GM18951 (cell line): ENCODE results near the gene ITGAE.

Source experiments
- POLR2A ChIP-seq: IDR thresholded peaks from 4 replicates; pipeline ENCODE4 v1.6.1; 2011; ENCODE audit warnings: mild to moderate bottlenecking; ENCODE audit not compliant: insufficient read length, insufficient read depth; ENCODE audit errors: extremely low read depth
- in situ Hi-C: fragments of 300-500 bp; cut with MboI; formaldehyde crosslinking; loops from one replicate; pipeline ENCODE4 v1.12.0; 2022; ENCODE audit warnings: low sequenced_read_pairs, mixed read lengths, inconsistent platforms; ENCODE audit not compliant: unreplicated experiment

Gene ITGAE

DNA sequence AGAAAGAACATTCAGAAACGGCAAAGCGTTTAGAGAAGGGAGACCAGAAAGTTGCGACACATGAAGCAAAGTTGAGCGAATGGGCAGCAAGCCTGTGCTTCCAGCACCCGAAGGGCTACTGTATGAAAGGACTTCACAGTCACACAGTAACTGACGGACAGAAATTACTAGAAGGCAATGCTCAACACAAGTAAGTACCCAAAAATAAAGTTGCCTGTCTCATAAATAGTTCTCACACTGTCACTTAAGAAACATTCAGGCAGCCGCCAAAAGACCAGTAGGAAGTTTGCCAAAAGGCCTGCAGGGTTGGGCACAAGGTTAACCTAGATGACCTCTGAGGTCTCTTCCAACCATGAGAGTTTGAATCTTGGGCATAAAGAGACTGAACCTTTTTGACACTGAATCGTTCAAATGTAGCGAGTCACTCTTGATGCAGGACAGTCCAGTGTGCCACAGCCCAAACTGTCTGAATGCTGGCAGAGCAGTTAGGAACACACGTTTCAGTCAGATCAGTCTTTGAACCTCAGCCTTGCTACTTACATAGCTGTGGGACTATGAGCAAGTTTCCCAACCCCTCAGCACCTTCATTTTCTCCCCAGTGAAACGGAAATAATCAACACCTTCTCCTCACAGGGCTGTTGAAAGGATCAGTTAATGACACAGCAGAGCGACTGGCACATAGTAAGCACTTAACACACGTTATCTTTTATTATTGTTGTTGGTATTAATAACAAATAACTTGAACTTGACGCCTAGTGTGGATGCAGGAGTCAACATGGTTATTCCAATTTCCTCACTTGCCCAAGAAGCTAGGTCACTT, 34.6 kb upstream of the ITGAE start:
- TF ChIP-seq POLR2A = no peak
- in situ Hi-C loops = no loop called here

DNA sequence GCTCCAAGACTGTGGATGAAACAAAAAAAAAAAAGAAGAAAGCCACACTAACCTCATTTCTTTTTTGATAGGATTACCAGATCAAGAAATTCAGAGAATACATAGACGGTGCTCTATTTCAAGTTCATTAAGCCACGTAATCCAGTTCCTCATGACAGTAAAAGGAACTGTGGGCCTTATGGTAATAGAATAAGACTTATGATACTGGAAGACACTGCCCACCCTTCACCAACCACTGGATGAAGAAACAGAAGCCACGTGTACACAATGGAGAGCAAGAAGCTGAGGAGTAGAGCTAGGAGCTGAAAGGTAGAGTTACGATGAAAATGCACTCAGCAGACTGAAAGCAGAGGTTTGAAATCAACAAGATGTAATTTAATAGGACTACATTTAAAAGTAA, 33.8 kb upstream of the ITGAE start:
- in situ Hi-C loops = no loop called here
- TF ChIP-seq POLR2A = no peak

DNA sequence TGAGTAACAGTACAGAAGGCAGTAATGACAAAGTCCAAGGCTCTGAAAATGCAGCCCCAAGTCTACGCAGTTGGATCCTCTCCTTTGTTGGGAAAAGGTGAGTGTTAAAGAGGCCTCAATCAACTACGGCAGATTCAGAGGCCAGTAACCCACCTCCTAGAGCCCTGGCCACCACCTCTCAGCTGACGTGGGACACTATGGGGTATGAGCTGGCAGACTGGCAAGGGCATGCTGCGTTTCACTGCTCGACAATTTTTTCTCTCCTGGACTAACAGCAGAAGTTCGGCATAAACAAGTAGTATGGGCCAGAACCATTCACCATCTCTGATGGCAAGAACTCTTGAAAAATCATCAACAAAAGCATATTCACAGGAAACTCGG, 27.9 kb upstream of the ITGAE start:
- TF ChIP-seq POLR2A = no peak
- in situ Hi-C loops = no loop called here

DNA sequence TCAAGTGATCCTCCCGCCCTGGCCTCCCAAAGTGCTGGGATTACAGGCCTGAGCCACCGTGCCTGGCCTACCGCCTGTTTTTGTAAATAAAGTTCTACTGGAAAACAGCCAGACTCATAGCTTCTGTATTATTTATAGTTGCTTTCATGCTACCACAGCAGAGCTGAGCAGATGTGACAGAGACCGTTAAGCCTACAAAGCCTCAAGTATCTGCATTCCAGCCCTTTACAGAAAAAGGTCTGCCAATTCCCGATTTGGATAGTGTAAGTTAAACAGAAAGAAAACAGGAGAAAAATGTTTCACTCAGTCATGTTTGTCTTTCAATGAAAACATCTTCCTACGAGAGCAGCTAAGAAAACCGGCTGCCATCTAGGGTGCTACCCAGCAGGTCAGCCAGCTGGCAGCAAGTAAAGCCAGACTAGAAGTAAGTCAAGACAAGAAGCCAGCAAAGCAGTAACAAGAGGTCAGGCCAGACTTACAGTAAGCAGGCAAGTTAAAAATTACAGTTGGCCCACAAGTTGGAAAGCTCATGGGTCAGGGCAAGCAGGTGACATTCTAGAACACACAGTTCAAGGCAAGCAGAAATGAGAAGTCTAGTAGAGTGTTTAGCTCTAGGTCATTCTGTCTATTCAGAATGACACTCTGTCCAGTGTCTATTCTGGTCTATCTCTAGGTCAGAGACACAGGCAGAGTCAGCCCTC, 27.3 kb upstream of the ITGAE start:
- in situ Hi-C loops = no loop called here
- no peak for TF ChIP-seq POLR2A

DNA sequence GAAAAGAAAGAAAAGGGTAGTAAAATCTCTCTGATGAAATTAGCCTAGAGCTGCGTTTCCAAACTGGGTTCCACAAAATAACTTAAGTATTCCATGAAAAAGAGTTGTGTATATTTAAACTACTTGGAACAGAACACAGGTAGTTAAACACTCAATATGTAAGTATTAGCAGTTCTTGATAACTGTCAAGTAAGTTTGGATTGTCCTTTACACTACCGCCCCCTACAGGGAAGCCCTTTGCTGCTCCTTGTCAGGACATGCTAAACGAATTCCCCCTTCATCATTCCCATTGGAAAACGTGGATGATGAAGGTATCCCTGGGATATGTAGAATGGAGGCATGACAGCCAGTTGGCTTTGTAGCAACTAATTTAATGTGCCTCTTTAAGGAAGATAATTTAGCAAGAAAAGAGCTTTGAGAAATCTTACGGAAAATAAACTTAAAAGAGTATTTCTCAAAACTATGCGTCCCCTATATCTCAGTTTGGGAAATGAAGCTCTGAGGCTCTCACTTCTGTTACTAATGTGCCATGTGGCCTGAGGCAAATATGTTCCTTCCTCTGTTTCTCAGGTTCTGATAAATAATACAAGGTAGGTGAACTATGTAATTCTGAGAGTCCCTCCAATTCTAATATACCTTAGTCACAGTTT, 26.3 kb upstream of the ITGAE start:
- in situ Hi-C loops = no loop called here
- no peak for TF ChIP-seq POLR2A

DNA sequence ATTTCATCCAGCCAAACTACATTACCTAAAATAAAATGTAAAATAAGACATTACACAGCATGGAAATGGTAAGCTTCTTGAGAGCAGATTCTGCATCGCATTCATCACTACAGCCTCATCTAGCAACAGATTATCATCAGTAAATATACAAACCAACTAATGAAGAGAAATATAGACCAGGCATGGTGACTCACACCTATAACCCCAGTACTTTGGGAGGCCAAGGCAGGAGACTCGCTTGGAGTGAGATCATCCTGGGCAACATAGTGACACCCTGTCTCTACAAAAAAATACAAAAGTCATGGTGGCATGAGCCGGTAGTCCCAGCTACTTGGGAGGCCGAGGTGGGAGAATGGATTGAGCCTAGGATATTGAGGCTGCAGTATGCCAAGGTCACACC, 25.2 kb upstream of the ITGAE start:
- TF ChIP-seq POLR2A = no peak
- in situ Hi-C loops = no loop called here

DNA sequence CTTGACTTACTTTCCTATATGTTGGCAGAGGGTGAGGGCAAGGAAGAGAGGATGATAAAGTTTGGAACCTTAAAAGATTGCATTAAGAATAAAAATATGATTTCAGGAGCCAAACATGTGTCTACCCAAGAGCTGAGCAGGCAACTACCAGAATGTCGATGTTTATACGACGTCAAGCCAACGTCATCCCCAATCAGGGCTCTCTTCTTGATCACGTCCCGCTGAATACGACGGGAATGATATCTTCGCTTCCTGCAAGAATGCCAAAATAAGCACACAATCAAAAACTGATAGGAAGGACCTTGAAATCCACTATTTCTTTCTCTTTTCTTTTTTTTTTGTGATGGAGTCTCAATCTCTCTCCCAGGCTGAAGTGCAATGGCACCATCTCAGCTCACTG, 20.1 kb upstream of the ITGAE start:
- in situ Hi-C loops = loop anchor here (5.0 kb wide), 1 partner anchor 84 kb away; no protein-coding TSS in a partner anchor
- no peak for TF ChIP-seq POLR2A

DNA sequence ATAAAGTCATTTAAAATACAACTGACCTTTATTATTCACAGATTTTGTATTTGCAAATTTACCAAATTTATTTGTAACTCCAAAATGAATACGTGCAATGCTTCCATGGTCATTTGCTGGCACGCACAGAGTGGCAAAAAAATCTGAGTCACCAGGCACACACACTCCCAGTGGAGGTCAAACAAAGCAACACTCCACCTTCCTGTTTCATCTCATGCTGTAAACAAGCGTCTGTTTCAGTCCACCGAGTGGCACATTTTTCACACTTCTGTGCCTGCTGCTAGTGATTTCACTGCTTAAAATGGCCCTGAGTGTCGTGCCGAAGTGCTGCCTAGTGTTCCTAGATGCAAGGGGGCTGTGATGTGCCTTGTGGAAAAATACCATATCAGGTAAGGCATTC, 17.8 kb upstream of the ITGAE start:
- in situ Hi-C loops = no loop called here
- TF ChIP-seq POLR2A = no peak

DNA sequence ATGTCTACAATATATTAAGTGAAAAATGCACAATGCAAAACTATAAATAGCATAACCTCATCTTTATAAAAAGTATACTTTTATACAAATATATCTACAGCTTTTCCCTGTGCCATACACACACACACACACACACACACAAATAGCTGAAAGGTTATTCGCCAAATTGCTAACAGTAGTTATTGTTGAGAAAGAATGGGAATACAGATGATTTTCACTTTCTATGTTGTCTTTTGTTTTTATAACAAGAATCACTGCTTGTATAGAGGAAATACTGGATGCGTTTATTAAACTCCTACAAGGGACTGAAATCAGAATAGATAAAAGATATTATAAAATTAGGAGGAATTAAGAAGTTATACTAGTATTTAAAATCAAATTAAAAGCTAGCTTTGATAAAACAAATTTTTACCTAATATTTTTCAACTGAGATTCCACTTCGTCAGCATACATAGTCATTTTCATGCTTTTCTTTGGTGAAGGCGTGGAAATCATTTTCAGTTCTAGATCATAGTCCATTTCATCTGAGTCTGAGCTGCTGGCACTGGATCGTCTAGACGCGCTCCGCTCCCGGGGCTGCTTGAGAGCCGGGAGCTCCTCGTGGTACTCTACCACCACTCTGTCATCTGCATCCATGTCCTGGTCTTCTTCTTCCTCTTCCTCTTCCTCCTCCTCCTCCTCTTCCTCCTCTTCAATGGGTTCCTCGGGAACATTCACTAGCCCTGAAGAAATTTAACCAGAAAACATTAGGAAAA, 17.0 kb upstream of the ITGAE start:
- in situ Hi-C loops = no loop called here
- no peak for TF ChIP-seq POLR2A

DNA sequence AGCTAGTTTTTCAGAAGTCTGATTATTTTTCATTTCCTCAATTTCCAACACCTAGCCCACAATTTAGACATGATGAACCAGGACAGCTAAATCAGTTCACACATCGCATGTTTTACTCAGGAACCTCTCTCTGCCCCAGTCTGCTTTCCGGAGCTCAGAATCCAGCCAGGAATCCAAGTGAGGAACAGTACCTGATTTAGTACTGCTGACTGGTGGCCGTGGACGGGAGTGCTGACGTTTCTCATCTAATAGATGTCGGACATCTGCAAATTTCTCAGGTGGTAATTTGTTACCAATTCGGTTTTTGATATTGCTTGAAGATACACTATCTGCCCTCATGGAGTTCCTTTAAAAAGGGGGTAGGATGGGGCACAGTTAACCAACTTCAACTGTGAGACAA, 14.9 kb upstream of the ITGAE start:
- in situ Hi-C loops = no loop called here
- TF ChIP-seq POLR2A = no peak

DNA sequence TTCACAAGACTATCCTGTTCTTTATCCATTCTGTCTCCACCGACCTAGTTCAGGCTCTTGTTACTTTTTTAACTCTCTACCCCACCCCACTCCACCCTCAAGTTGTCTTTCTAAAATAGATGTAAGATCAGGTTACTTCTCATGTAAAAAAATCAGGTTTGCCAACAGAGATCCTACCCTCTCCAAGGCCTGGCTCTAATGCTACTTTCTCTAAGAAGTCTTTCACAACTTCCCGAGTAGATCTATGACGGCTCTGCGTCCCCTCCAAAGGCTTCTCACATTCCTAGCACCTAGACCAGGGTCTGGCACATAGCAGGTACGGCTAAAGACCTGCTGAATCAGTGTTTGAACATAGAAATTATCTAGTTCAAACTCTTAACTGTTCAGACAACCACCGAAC, 14.1 kb upstream of the ITGAE start:
- in situ Hi-C loops = no loop called here
- no peak for TF ChIP-seq POLR2A

DNA sequence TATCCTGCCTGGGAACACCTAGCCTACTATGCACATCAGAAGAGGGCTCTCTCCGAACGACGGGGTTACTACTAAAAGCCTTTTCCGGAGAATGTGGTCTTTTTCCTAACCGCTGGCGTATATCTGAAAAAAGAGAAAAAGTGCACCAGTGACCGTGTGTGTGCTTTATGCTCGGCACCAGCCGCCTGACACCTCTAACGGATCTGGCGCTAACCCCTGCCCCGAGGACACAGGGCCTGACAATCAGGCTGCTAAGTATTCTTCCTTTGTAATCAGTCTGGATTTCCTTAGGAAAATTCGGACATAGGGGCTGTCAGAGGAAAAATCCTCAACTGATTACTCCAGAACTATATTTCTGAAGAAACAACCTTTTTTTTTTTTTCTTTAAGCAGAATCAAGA, 13.4 kb upstream of the ITGAE start:
- in situ Hi-C loops = no loop called here
- TF ChIP-seq POLR2A = no peak

DNA sequence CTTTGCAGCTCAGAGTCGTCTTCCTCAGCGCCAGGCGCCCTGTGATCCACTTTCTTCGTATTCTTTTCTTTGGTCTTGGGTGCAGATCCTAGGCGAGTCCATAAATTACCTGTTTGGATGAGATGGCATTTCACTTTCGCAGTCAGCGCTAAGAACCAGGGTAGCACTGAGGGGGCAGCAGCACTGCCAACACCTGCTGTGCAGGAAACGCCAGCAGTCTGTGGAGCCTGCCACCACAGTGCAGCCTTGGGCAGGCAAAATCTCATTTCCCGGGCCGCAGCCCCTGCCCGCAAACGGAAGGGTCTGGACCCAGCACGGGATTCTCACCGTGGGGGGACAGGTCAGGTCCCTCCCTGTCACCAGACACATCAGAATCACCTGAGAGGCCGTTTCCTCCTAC, 12.2 kb upstream of the ITGAE start:
- no peak for TF ChIP-seq POLR2A
- in situ Hi-C loops = no loop called here

DNA sequence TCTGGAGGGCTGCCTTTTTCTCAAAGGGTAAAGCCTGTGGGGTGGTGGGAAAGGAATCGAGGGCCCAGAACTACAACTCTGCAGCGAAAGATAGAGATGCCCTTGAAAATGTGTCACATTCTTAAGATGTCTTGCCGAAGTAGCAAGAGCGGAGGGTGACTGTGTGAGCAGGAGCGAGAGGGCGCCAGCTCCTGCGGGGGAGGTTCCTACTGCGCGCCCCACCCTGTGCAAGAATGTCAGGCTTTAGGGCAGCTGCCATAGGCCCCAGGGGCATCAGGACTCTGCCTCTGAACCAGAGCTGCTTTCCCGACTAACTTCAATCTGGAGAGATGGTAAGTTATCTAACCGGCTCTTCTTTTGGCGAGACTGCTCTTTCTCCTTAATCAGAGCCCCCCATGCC, 11.8 kb upstream of the ITGAE start:
- in situ Hi-C loops = no loop called here
- no peak for TF ChIP-seq POLR2A

DNA sequence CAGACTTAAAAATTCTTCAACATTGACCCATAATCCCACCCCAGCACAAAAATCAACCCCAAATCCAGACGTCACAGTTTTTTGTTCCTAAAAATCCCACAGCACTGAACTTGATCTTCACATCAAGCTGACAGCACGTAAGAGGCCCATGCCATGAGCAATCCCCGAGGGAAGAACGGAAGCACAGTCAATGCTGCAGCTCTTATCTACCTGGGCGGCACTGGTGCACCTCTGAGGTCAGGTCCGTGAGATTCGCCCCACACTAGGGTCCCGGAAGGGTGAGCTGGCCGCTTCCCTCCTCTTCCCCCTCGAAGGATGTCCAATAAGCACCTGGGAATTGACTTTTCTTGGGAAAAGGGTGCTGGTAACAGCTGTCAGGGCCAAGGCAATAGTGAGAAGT, 11.3 kb upstream of the ITGAE start:
- in situ Hi-C loops = no loop called here
- no peak for TF ChIP-seq POLR2A
